ENCODE data around the gene OAT. TPM values are rescaled to one million over a fixed set of nuclear protein-coding genes. Genes with fewer than 3 reads are reported as not detected.

OAT gene
- total RNA-seq, 2 donors from 2014 or later: 33.4 to 37.5 TPM

Other genes with a start within 250 kb of the OAT start
- gene NKX1-2, start 31.1 kb upstream of the OAT start, total RNA-seq: not detected
- 1 to 10 TPM; 4.4 to 6.1 TPM for gene LHPP, start 42.9 kb upstream of the OAT start, total RNA-seq